Activated B cell treated with CpG ODN at 0.5 μM for 24 hours (primary cell): ENCODE results near the gene TMEM50B. TPM values are rescaled to one million over a fixed set of nuclear protein-coding genes. Genes with fewer than 3 reads are reported as not detected.
"Not testable (repeated sequence)": the region's sequence is repeated elsewhere in the genome, so short reads cannot be mapped to it uniquely, and the experiment has no call there.

ENCODE experiments used
- ATAC-seq: fragments of 200-7000 bp; cut with Tn5 transposase; one replicate; pipeline ENCODE4 v1.10.0; 2021; ENCODE audit warnings: low read depth, mild to moderate bottlenecking, moderate library complexity
- CTCF ChIA-PET: fragments of 350-600 bp; sonication (Branson Sonifier 250); formaldehyde crosslinking; loops from one replicate; lab custom pipeline; 2021; ENCODE audit warnings: antibody characterized with exemption; lab: Charles Lee
- POLR2A ChIA-PET: fragments of 350-600 bp; sonication (Branson Sonifier 250); formaldehyde crosslinking; loops from one replicate; lab custom pipeline; 2021; ENCODE audit warnings: antibody characterized with exemption; lab: Charles Lee
- DNase-seq: peaks from one replicate; pipeline ENCODE4 v3.0.0; 2022
- H3K27ac Mint-ChIP-seq: one replicate; pipeline ENCODE4 v1.8.0; 2020; ENCODE audit warnings: mixed read lengths
- H3K27me3 Mint-ChIP-seq: one replicate; pipeline ENCODE4 v1.8.0; 2021; ENCODE audit warnings: mixed read lengths
- H3K36me3 Mint-ChIP-seq: one replicate; pipeline ENCODE4 v1.8.0; 2021; ENCODE audit warnings: low read depth, mixed read lengths
- H3K4me1 Mint-ChIP-seq: one replicate; pipeline ENCODE4 v1.8.0; 2021; ENCODE audit warnings: mixed read lengths
- H3K4me3 Mint-ChIP-seq: one replicate; pipeline ENCODE4 v1.8.0; 2020; ENCODE audit warnings: mild to moderate bottlenecking, mixed read lengths
- H3K9me3 Mint-ChIP-seq: one replicate; pipeline ENCODE4 v1.8.0; 2020; ENCODE audit warnings: mixed read lengths
- CTCF ChIP-seq: fragments of 200-600 bp; IDR thresholded peaks from one replicate; pipeline ENCODE4 v1.8.0; 2022; ENCODE audit warnings: antibody characterized with exemption, mild to moderate bottlenecking
- intact Hi-C: fragments of 100-400 bp; cut with micrococcal nuclease; formaldehyde crosslinking; loops from one replicate; pipeline ENCODE4 v1.15.1; 2024
- total RNA-seq: library from RNA; stranded (reverse); gene quantifications from 2 replicates; pipeline ENCODE4 v1.2.3, GENCODE V29; 2022

Gene TMEM50B
- total RNA-seq, 1 donor from 2014 or later = 42.3 TPM

GRCh38 chr21:33455686-33456446 is 23.9 kb downstream of the TMEM50B start:
- ATAC-seq (no peak), DNase-seq (no peak)
- peaks cover 51% of the 10 kb centered on the region for H3K36me3 Mint-ChIP-seq
- no peaks in the 10 kb centered on the region for H3K27me3 Mint-ChIP-seq
- no peaks in the 10 kb centered on the region for H3K9me3 Mint-ChIP-seq
- no peak overlapping the region for H3K27ac Mint-ChIP-seq
- no peak overlapping the region for H3K4me3 Mint-ChIP-seq
- H3K4me1 Mint-ChIP-seq = no peaks in the 10 kb centered on the region
- ChIA-PET POLR2A (interaction anchor here (0.8 kb wide), 1 partner anchor 23 kb away, joined by 4 read pairs; the partner anchor contains the start of gene TMEM50B), CTCF (no interaction called here)
- no peak for TF ChIP-seq CTCF
- intact Hi-C loops = no loop called here

- intact Hi-C loops = no loop called here
- POLR2A ChIA-PET = no interaction called here
- ATAC-seq (no peak), DNase-seq (no peak)
- CTCF ChIA-PET = interaction anchor here (1.9 kb wide), 1 partner anchor 255 kb away, joined by 10 read pairs; no protein-coding TSS in a partner anchor
- no peak for TF ChIP-seq CTCF
- Mint-ChIP-seq H3K4me1 (no peaks in the 10 kb centered on the region), H3K36me3 (peaks cover 44% of the 10 kb centered on the region), H3K9me3 (no peaks in the 10 kb centered on the region), H3K4me3 (no peak overlapping the region), H3K27ac (no peak overlapping the region), H3K27me3 (no peaks in the 10 kb centered on the region)
These were observed 27.4 kb downstream of the TMEM50B start for GRCh38 chr21:33452362-33452761.

- Mint-ChIP-seq H3K27ac (no peak overlapping the region), H3K36me3 (peaks cover 47% of the 10 kb centered on the region), H3K4me3 (no peak overlapping the region), H3K27me3 (no peaks in the 10 kb centered on the region), H3K9me3 (no peaks in the 10 kb centered on the region), H3K4me1 (no peaks in the 10 kb centered on the region)
- intact Hi-C loops = no loop called here
- no peak for TF ChIP-seq CTCF
- DNase-seq (no peak), ATAC-seq (no peak)
- CTCF ChIA-PET = interaction anchor here (1.9 kb wide), 1 partner anchor 254 kb away, joined by 10 read pairs; no protein-coding TSS in a partner anchor
- POLR2A ChIA-PET = no interaction called here
These were observed 28.1 kb downstream of the TMEM50B start for GRCh38 chr21:33451634-33452071.

GRCh38 chr21:33449616-33450015 is 30.2 kb downstream of the TMEM50B start:
- ATAC-seq = no peak

GRCh38 chr21:33446620-33447019 is 33.2 kb downstream of the TMEM50B start:
- H3K27me3 Mint-ChIP-seq, H3K4me3 Mint-ChIP-seq, POLR2A ChIA-PET, ATAC-seq, H3K27ac Mint-ChIP-seq, DNase-seq, H3K9me3 Mint-ChIP-seq: not testable (repeated sequence)
- intact Hi-C loops = loop anchor here (5.0 kb wide), 1 partner anchor 614 kb away; no protein-coding TSS in a partner anchor
- H3K36me3 Mint-ChIP-seq = peaks cover 16% of the 10 kb centered on the region
- CTCF ChIA-PET = interaction anchor here (1.0 to 10.3 kb wide), 7 partner anchors 12 to 249 kb away, joined by 3 to 149 read pairs (median 5); partner anchors contain the start of gene IL10RB
- H3K4me1 Mint-ChIP-seq = peaks cover 36% of the 10 kb centered on the region

More at GRCh38 chr21:33449616-33450015, 30.2 kb downstream of the TMEM50B start:
- DNase-seq = no peak
- intact Hi-C loops = loop anchor here (5.0 kb wide), 1 partner anchor 617 kb away; no protein-coding TSS in a partner anchor
- TF ChIP-seq CTCF = no peak
- no peak overlapping the region for H3K4me3 Mint-ChIP-seq
- no peaks in the 10 kb centered on the region for H3K27me3 Mint-ChIP-seq
- peaks cover 35% of the 10 kb centered on the region for H3K36me3 Mint-ChIP-seq
- H3K27ac Mint-ChIP-seq = no peak overlapping the region
- H3K9me3 Mint-ChIP-seq = no peaks in the 10 kb centered on the region
- ChIA-PET CTCF (interaction anchor here (0.8 to 2.5 kb wide), 3 partner anchors 89 to 455 kb away, joined by 3 to 7 read pairs (median 3); no protein-coding TSS in a partner anchor), POLR2A (no interaction called here)
- H3K4me1 Mint-ChIP-seq = peaks cover 8% of the 10 kb centered on the region
